ENCODE measurements around the gene CHST9.

GRCh38 chr18:27113358-27113757, 71.8 kb downstream of the CHST9 start:
- TF ChIP-seq, protein P1, sequence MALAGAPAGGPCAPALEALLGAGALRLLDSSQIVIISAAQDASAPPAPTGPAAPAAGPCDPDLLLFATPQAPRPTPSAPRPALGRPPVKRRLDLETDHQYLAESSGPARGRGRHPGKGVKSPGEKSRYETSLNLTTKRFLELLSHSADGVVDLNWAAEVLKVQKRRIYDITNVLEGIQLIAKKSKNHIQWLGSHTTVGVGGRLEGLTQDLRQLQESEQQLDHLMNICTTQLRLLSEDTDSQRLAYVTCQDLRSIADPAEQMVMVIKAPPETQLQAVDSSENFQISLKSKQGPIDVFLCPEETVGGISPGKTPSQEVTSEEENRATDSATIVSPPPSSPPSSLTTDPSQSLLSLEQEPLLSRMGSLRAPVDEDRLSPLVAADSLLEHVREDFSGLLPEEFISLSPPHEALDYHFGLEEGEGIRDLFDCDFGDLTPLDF (CRISPR knock-in tag; IDR thresholded peaks at IDR 0.05), result no peak
- TF ChIP-seq, protein P2, sequence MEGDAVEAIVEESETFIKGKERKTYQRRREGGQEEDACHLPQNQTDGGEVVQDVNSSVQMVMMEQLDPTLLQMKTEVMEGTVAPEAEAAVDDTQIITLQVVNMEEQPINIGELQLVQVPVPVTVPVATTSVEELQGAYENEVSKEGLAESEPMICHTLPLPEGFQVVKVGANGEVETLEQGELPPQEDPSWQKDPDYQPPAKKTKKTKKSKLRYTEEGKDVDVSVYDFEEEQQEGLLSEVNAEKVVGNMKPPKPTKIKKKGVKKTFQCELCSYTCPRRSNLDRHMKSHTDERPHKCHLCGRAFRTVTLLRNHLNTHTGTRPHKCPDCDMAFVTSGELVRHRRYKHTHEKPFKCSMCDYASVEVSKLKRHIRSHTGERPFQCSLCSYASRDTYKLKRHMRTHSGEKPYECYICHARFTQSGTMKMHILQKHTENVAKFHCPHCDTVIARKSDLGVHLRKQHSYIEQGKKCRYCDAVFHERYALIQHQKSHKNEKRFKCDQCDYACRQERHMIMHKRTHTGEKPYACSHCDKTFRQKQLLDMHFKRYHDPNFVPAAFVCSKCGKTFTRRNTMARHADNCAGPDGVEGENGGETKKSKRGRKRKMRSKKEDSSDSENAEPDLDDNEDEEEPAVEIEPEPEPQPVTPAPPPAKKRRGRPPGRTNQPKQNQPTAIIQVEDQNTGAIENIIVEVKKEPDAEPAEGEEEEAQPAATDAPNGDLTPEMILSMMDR (IDR thresholded peaks at IDR 0.05), result no peak
- no peak for TF ChIP-seq ATF2 (CRISPR knock-in tag; IDR thresholded peaks at IDR 0.05; ENCODE audit: borderline replicate concordance, low read depth)
- TF ChIP-seq ZNF232 (CRISPR knock-in tag; IDR thresholded peaks at IDR 0.05), result no peak
- no peak for TF ChIP-seq CREM (CRISPR knock-in tag; IDR thresholded peaks at IDR 0.05)

All from WTC11 (cell line).